Measurements from ENCODE around the gene NUDC. TPM values are rescaled to one million over a fixed set of nuclear protein-coding genes. Genes with fewer than 3 reads are reported as not detected.

The NUDC gene
- total and polyA plus RNA-seq, 2 of the 4 experiments (the other 2 are of a cell fraction): 34.8 to 89.8 TPM

- Histone ChIP-seq H3K27me3 (ENCODE audit: control insufficient read depth, insufficient read depth, low read length) (no peaks in the 10 kb centered on the region; the same call in none of the 2 replicates), H2AFZ (replicated peaks; ENCODE audit: low read length, poor library complexity) (peak overlapping the region; percentile 94), H3K9me1 (ENCODE audit: insufficient read depth, low read length) (peaks cover 18% of the 10 kb centered on the region), H3K23ac (ENCODE audit: low read depth, low read length) (peak overlapping the region; percentile 54; the same call in 1 of the 2 replicates), H3K79me1 (ENCODE audit: low read depth in 1 of 2, low read length in 2 of 2) (peaks cover 20 to 33% of the 10 kb centered on the region in 2 experiments), H3K4me1 (ENCODE audit: control insufficient read depth, insufficient read depth, low read length) (peaks cover 6% of the 10 kb centered on the region), H2BK5ac (ENCODE audit: low read depth, low read length, poor library complexity, severe bottlenecking) (no peak overlapping the region), H4K20me1 (ENCODE audit: insufficient read depth, low read length) (peaks cover 21% of the 10 kb centered on the region), H3K9me3 (ENCODE audit: control insufficient read depth, insufficient read depth, low read length) (no peaks in the 10 kb centered on the region), H3K4ac (ENCODE audit: low read depth, low read length) (peak overlapping the region; percentile 73), H3K4me2 (ENCODE audit: low read depth, low read length) (peak overlapping the region; percentile 86), H3K36me3 (ENCODE audit: control insufficient read depth, insufficient read depth, low read length) (peaks cover 9% of the 10 kb centered on the region), H3K27ac (ENCODE audit: insufficient read depth, low read length) (peak overlapping the region; percentile 18), H4K5ac (ENCODE audit: low read depth, low read length) (peak overlapping the region; percentile 74), H4K91ac (ENCODE audit: insufficient read depth, low read depth, low read length) (peak overlapping the region; percentile 15; the same call in 1 of the 2 replicates), H2BK15ac (ENCODE audit: low read depth, low read length) (no peak overlapping the region), H3K56ac (ENCODE audit: extremely low read depth, insufficient read depth, low read length) (no peak overlapping the region; the same call in 1 of the 2 replicates), H2AK5ac (ENCODE audit: low read depth, low read length) (peak overlapping the region; percentile 53; the same call in 1 of the 2 replicates), H2BK20ac (ENCODE audit: low read depth, low read length) (no peak overlapping the region), H4K8ac (ENCODE audit: low read depth in 2 of 2, low read length in 2 of 2) (peak overlapping the region; percentile 86 to 99), H3K9ac (ENCODE audit: low read depth, low read length) (no peak overlapping the region), H3K18ac (ENCODE audit: low read depth, low read length) (no peak overlapping the region), H3K14ac (replicated peaks; ENCODE audit: low read depth, low read length) (peak overlapping the region; percentile 27), H2BK120ac (ENCODE audit: low read depth, low read length) (peak overlapping the region; percentile 44; the same call in 1 of the 2 replicates), H2AK9ac (replicated peaks; ENCODE audit: low read depth, low read length, poor library complexity) (peak overlapping the region; percentile 12), H3K4me3 (ENCODE audit: insufficient read depth, low read depth, low read length) (peak overlapping the region; percentile 43)
- BruUV-seq (replicated peaks): no TSS peak
- no peak for DNase-seq
- TF ChIP-seq MAZ (IDR thresholded peaks at IDR 0.05; ENCODE audit: borderline replicate concordance, low read depth, low read length) (no peak), USF2 (IDR thresholded peaks at IDR 0.05; ENCODE audit: low read depth, low read length) (no peak), CHD1 (IDR thresholded peaks at IDR 0.05; ENCODE audit: low read depth, low read length) (no peak)
- dilution Hi-C loops (cut with HindIII; ENCODE audit: low sequenced_read_pairs, unreplicated experiment): no loop called here
- intact Hi-C loops (cut with micrococcal nuclease): no loop called here
- WGBS, 2 experiments (ENCODE audit: extremely low coverage in 2 of 2, insufficient read length in 1 of 2): no CpG with 5 or more reads among the region's 7 CpGs
- ATAC-seq (ENCODE audit: low read depth): peak; percentile 19
- in situ Hi-C loops (cut with MboI; ENCODE audit: low sequenced_read_pairs): no loop called here
- ChIA-PET CTCF (no interaction called here), POLR2A (ENCODE audit: unreplicated experiment) (no interaction called here)
These were observed 410 bp upstream of the NUDC start for GRCh38 chr1:26921126-26921539.

Measured in IMR-90 (cell line).